Mesangial cell (primary cell): Measurements from ENCODE around the gene FRG2. TPM values are rescaled to one million over a fixed set of nuclear protein-coding genes. Genes with fewer than 3 reads are reported as not detected.

Experiments
- total RNA-seq: library from RNA; depleted of rRNA; stranded (reverse); fragments of >200 nt; gene quantifications from 2 replicates; pipeline ENCODE4 v1.2.3, GENCODE V29; 2015

Gene FRG2
- not detected in 2 replicates for total RNA-seq

GRCh38 chr4:190027156-190027555 lies at the start of gene FRG2:
TSS of gene FRG2 (minus strand) at chr4:190027256. CDS start at chr4:190027204, 52 bp downstream.

DNA sequence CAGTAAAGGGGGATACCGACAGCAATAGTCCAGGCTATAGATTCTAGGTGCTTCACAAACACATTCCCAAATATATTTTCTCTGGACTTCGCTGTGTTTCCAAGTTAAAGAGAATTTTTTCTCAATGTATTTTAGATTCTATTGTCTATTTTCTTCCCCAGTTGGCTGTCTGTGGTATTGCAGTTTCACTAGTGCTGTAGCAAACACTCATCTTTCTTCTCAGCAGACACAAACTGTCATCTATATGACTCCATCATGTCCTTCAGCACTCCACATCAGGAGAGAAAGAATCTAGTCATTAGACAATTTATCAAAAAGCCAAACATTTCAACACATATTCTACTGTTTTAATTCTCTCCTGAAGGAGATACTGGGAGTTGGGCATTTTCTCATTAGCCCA lies 37.3 kb upstream of the FRG2 start, which contains the start of gene DBET:
DBET (plus strand) TSS at position 161 of the 400 bp plus-strand sequence.

Other genes with a start within 250 kb of the FRG2 start
- 11.7 and 14.3 TPM in 2 replicates for gene FRG1, start 86.4 kb downstream of the FRG2 start, total RNA-seq
- gene DBET, start 37.2 kb upstream of the FRG2 start, total RNA-seq = not detected in 2 replicates
- not detected in 2 replicates for gene DUX4, start 146.5 kb upstream of the FRG2 start, total RNA-seq